Smooth muscle cell of the brain vasculature (primary cell): Measurements from ENCODE around the gene FRAT1.
"Not testable (repeated sequence)": the region's sequence is repeated elsewhere in the genome, so short reads cannot be mapped to it uniquely, and the experiment has no call there.

Experiments used
- DNase-seq: peaks from one replicate; pipeline ENCODE4 v3.0.0-alpha.2; 2012; ENCODE audit warnings: low read depth, low spot score

The FRAT1 gene

DNA sequence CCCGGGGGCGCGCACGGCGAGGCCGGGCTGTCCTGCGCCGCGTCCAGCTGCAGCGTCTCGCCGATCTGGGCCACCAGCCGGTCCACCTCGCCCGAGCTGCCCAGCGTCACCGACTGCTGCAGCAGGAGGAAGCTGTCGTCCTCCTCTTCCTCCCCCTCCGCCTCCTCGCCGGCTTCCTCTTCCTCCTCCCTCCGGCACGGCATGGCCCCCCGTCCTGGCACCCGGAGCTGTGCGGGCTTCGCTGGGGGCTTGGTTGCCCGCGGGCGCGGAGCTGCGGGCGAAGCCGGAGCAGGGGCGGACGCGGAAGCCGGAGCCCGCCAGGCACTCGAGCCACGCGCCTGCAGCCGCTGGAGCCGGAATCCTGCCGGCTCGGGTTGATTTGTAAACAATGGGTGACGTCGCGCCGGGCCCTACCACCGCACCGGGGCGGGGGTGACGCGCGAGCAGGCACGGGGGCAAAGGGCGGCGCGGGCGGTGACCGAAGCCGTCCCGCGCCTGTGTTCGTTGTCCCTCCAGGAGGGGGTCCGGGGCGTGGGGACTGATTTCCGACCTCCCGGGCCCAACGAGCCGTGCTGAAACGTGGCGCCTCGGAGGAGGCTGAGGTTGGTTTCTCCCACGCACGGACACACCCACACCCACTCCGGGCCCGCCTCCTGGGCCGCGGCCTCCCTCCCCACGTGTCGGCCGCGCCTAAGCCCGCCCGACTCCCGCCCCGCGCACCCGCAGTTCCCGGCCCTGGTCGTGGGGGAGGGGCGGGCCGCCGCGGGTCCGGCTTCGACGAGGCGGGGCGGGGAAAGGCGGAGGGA, 15.5 kb downstream of the FRAT1 start, which contains the start of gene FRAT2:
Gene FRAT2, minus strand, starts transcription at position 360 of the 806 bp plus-strand sequence. Its CDS starts 157 bp downstream, at position 203.
- DNase-seq, result peak; percentile 79

DNA sequence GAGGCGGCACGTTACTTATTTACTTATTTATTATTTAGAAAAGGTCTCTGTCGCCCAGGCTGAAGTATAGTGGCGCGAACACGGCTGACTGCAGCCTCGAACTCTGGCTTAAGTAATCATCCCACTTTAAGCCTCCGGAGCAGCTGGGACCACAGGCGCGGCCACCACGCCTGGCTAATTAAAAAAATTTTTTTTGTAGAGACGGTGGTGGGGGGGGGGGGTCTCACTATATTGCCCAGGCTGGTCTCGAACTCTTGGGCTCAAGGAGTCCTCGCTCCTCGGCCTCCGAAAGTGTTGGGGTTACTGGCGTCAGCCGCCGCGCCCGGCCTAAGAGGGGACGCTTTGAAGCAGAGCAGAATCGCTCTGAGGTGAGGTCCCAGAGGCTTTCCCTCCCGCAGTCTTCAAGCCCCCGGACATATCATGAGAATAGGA, 16.1 kb downstream of the FRAT1 start:
- DNase-seq, result no peak

DNA sequence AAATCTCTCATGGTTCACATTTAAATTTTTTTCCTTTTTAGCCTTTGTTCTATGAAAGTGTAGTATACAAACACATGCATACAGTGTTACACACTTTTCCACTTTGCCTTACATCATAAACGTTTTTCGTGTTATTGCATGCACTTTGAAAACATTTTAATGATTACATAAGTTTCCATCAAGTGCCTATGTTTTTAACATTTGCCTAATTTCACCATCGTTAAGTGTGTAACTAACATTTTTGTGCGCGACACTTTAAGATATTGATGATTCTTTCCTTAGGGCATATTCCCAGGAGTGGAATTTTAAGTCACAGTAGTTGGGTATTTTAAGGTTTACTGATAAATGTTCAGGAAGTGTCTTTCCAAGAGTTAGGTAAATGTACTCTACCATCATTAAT, 16.9 kb downstream of the FRAT1 start:
- DNase-seq, result no peak

DNA sequence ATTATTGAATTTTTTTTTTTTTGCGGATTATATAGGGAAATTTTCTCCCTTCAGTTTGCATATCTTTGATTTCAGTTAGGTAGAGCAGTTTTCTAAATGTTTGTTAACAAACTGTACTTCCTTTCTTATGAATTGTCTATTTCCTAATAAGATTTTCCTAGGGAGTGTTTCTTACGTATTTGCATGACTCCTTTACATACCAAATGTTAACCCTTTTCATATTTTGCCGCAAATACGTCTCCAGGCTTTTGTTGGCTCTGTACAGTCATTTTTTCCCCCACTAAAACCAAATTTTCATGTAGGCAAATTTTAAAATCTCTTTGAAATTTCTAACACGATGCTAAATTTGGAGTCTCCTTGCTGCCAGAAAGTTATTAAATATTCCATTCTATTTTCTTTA, 17.4 kb downstream of the FRAT1 start:
- no peak for DNase-seq

GRCh38 chr10:97336942-97337831, 18.1 kb downstream of the FRAT1 start:
- no peak for DNase-seq

DNA sequence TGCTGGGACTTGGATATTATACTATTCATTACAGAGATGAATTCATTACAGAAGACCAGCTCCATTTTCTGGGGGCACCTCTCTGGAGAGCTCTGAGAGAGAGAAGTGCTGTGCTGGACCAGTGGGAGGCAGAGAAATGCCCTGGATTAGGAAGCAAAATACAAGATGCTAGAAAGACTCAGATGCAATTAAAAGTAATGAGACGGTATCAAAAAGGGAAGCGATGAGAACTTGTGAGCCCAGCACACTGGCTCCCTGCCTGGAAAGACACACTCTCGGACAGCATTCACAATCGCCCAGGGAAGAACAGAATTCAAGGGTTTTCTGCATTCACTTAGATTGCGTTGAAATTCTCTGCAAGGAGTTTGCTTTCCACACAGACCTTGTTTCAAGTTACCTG, 19.0 kb downstream of the FRAT1 start:
- no peak for DNase-seq

GRCh38 chr10:97341416-97341815, 22.3 kb downstream of the FRAT1 start:
- no peak for DNase-seq

- DNase-seq, result not testable (repeated sequence)
Observed at GRCh38 chr10:97343664-97344063, 24.6 kb downstream of the FRAT1 start.

GRCh38 chr10:97347317-97347716, 28.2 kb downstream of the FRAT1 start:
- no peak for DNase-seq

- no peak for DNase-seq
Observed at GRCh38 chr10:97349752-97350513, 30.9 kb downstream of the FRAT1 start.

DNA sequence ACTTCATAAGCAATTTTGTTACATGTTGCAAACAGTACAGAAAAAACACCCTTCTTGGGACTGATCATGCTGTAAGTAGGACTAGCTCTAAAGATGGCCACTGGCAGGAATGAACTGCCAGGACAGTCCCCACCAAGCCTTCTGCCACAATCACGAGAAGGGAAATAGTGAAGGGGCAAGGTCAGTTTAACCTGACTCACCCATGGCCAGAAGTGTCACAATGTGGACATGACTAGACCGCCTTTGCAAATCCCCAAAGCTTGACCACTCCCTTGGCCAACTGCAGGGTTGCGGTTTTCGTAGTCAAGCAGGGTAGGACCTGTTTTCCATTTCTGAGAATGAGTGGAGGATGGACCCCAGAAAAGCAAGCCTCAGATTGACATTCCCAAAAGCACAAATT, 34.9 kb downstream of the FRAT1 start:
- no peak for DNase-seq

DNA sequence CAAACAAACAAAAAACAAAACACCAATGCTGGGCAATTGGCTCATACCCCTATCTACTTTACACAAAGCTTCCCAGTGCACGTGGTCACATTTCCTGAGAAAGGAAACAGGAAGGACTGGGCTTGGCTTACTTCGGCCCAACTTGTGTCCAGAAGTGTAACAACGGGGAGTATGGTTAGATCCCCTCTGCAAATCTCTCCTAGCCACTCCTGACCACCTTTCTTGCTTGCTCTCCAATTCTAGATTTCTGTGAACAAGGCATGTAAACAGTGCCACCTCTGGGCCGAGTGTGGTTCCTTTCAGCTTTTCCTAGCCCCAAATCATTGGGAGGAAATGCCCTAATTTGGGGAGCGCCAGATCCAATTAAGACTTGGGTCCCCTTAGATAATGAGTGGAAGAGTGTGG, 36.5 kb downstream of the FRAT1 start:
- no peak for DNase-seq

GRCh38 chr10:97356318-97356914, 37.3 kb downstream of the FRAT1 start:
- DNase-seq, result no peak

GRCh38 chr10:97356918-97357317, 37.8 kb downstream of the FRAT1 start:
- no peak for DNase-seq

DNA sequence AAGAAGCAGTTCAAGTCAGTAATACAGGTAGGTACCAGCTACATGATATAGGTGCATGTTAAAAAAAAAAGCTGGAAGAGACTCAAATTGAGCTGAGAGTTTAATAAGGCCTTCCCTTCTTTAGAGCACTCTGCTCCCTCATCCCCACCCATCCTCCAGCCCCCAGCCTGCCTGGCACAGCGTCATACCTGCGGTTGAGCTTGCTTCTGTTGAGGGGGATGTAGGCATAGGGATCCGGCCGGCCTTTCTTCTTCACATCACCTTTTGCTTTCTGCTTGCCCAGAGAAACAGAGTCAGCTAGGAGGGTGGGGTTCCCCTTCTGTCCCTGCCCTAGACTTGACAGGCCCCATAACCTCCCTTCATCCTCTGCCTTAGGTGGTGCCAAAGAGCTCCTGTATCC, 39.3 kb downstream of the FRAT1 start:
- DNase-seq, result no peak

DNA sequence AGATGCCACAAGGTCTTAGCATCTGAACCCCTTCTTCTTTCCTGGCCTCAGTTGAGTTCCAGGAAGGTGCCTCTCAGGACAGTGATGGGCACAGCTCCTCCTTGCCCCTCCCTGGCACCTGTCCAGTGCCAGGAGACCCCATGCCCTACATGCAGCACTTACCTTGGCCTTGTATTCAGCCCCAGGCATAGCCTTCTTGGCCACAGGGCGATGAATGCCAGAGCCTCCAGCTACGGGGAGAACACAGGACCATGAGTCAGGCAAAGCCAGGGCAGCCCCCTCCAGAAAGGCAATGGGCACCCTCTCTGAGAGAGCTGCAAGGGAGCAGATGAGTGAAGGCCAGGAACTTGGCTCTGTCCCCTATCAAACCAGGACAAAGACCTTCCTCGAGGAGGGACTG, 39.7 kb downstream of the FRAT1 start:
- no peak for DNase-seq

- DNase-seq, result no peak
Observed at GRCh38 chr10:97360705-97361536, 41.9 kb downstream of the FRAT1 start.

DNA sequence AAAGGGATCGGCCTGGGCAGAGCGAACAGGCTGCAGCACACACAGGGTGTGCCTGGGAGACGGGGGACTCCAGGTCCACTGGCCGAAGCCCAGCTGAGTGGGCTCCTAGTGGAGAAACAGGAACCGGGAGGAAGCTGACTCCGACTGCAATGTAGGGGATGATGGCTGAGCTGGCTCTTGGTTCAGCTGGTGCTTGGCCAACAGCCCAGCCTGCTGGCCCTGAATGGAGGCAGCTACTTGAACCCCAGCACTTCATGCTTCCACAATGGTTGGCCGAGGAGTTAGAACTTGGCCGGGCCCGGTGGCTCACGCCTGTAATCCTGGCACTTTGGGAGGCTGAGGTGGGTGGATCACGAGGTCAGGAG, 42.4 kb downstream of the FRAT1 start:
- DNase-seq, result no peak

DNA sequence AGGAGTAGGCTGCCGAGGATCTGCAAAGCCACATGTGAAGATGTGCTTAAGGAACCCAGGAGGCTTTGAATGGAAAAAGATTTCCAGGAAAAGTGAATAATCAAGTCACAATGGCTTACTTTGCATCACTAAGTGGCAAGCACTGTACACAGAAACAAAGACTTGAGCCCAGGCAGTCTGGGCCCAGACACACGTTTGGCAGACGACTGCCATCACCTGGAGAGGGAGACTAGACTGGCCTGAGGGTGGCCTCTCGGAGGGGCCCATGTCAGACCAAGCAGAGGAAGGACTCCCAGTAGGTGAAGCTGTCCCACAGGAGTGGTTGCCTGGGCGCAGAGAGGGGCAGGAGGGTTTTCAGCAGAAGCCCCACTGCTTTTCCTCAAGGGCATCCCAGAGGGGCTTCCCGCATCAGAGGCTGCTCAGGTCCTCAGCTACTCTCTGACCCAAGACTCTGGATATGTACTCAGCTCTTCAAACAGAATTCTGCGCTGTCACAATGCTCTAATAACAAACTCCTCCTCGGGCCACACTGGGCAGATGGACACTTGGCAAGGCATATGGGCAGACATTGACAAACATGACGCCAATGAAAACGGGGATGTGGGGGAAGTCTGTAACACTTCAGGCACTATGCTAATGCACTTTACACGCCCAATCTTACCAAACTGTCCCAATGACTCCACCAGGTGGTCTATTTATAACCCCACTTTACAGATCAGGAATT, 43.4 kb downstream of the FRAT1 start:
- no peak for DNase-seq

DNA sequence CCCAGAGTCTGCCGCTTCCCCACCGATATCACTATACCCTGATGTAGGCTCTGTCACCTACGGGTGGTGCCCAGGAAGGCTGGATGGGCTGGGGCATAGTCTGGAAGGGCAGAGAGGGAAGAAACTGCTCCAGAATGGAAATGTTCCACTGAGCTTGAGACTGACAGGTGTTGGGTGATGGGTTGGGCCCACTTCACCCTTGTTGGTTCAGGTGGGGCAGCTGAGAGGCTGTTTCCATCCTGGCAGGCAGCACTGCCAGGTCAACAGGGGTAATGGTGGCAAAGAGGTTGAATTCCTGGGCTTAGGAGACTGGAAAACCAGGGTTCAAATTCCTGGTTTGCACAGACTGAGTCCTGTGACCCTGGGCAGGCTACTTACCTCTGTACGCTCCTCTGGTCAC, 44.0 kb downstream of the FRAT1 start:
- DNase-seq, result no peak
